K562 (cell line): ENCODE data around the gene RNF121. TPM values are rescaled to one million over a fixed set of nuclear protein-coding genes. Genes with fewer than 3 reads are reported as not detected.
A peak's percentile ranks its signal among the peaks of the same experiment; 100 is the strongest.

ENCODE experiments used
- ATAC-seq: fragments of 200-7000 bp; cut with Tn5 transposase; 3 replicates; pipeline ENCODE4 v1.9.1; 2020; ENCODE audit warnings: moderate library complexity
- Bru-seq: library from RNA; stranded (reverse); fragments of 400-500 nt; gene quantifications from one replicate; lab custom pipeline; 2021; lab: Mats Ljungman, UMichigan
- BruChase-seq, 2 experiments: library from RNA; stranded (reverse); fragments of 400-500 nt; gene quantifications; one replicate each; lab custom pipeline; 2021; lab: Mats Ljungman, UMichigan
- BruUV-seq: library from RNA; stranded (reverse); fragments of 400-500 nt; replicated peaks from 2 replicates; lab custom pipeline; 2021; lab: Mats Ljungman, UMichigan
- CTCF ChIA-PET: fragments of 300-600 bp; formaldehyde crosslinking; extraction: SDS; loops from one replicate; lab custom pipeline; 2021; ENCODE audit warnings: low intra/inter-chr PET ratio; lab: Yijun Ruan, JAX
- POLR2A ChIA-PET: fragments of 300-600, 350-650 bp; sonication (Branson Sonifier 250); formaldehyde crosslinking; extraction: SDS; loops from one replicate; lab custom pipeline; 2021; ENCODE audit warnings: antibody characterized with exemption, inconsistent platforms; lab: Yijun Ruan, JAX
- DNase-seq, 4 experiments: peaks; one replicate each; pipeline versions ENCODE4 v3.0.0 to v3.0.0-alpha.2; 2011 to 2018; ENCODE audit warnings: low spot score in 3 of 4, mixed read lengths in 3 of 4; ENCODE audit errors: extremely low read depth in 1 of 4
- FAIRE-seq: peaks from 2 replicates; lab custom pipeline; 2011; peaks lifted over from hg19 to GRCh38; lab: Jason Lieb, UNC
- H2AFZ ChIP-seq: 2 replicates; pipeline ENCODE4 v1.6.0; 2011; ENCODE audit warnings: low read depth, low read length, control low read depth, inconsistent platforms
- H3K27ac ChIP-seq: fragments of 200-600 bp; 3 replicates; pipeline ENCODE4 v1.8.0; 2011; ENCODE audit warnings: low read depth, mild to moderate bottlenecking, control low read depth, inconsistent platforms, low read length, moderate library complexity, mixed read lengths; ENCODE audit errors: extremely low read depth
- H3K27me3 ChIP-seq, 2 experiments: fragments of 300-600 bp in 1 of 2; 2 replicates in 1 of 2; 3 replicates in 1 of 2; pipeline versions ENCODE4 v1.6.0 to v1.8.0; 2011; ENCODE audit warnings: inconsistent platforms in 2 of 2, low read length in 2 of 2, mild to moderate bottlenecking in 1 of 2, mixed read lengths in 1 of 2, moderate library complexity in 1 of 2; ENCODE audit not compliant: control insufficient read depth in 2 of 2, insufficient read depth in 2 of 2
- H3K36me3 ChIP-seq: fragments of 300-600 bp; 3 replicates; pipeline ENCODE4 v1.8.0; 2011; ENCODE audit warnings: mild to moderate bottlenecking, low read length, inconsistent platforms; ENCODE audit not compliant: control insufficient read depth, insufficient read depth
- H3K4me1 ChIP-seq, 2 experiments: fragments of 200-600 bp in 1 of 2; replicated peaks in 1 of 2; 2 replicates in 1 of 2; 3 replicates in 1 of 2; pipeline versions ENCODE4 v1.5.1 to v1.8.0; 2011; ENCODE audit warnings: inconsistent platforms in 2 of 2, low read length in 2 of 2, mild to moderate bottlenecking in 1 of 2, mixed read lengths in 1 of 2, moderate library complexity in 1 of 2; ENCODE audit not compliant: control insufficient read depth in 2 of 2, insufficient read depth in 2 of 2
- H3K4me2 ChIP-seq: 2 replicates; pipeline ENCODE4 v1.6.1; 2011; ENCODE audit warnings: low read length, control low read depth, inconsistent platforms, mixed read lengths; ENCODE audit not compliant: insufficient read depth
- H3K4me3 ChIP-seq: fragments of 200-600 bp; sonication (generic), shearing (Covaris generic); 2 replicates; pipeline ENCODE4 v1.5.1; 2016; ENCODE audit warnings: control low read depth, inconsistent platforms
- H3K79me2 ChIP-seq: fragments of 200-600 bp; 3 replicates; pipeline ENCODE4 v1.8.0; 2011; ENCODE audit warnings: low read length, inconsistent platforms; ENCODE audit not compliant: control insufficient read depth, insufficient read depth
- H3K9ac ChIP-seq, 2 experiments: 2 replicates each; pipeline versions ENCODE4 v1.6.0 to v1.6.1; 2011; ENCODE audit warnings: low read depth in 2 of 2, low read length in 2 of 2, control low read depth in 1 of 2, inconsistent platforms in 1 of 2, mild to moderate bottlenecking in 1 of 2, mixed read lengths in 1 of 2; ENCODE audit not compliant: insufficient read depth in 1 of 2
- H3K9me1 ChIP-seq: one replicate; pipeline ENCODE4 v1.6.0; 2011; ENCODE audit warnings: inconsistent platforms, mild to moderate bottlenecking, low read length, moderate library complexity; ENCODE audit not compliant: control insufficient read depth, insufficient read depth
- H3K9me3 ChIP-seq: replicated peaks from 2 replicates; pipeline ENCODE4 v1.5.1; 2011; ENCODE audit warnings: low read depth, low read length, inconsistent platforms; ENCODE audit not compliant: control insufficient read depth, insufficient read depth
- H4K20me1 ChIP-seq: replicated peaks from 2 replicates; pipeline ENCODE4 v1.6.1; 2011; ENCODE audit warnings: low read length, inconsistent platforms, mixed read lengths; ENCODE audit not compliant: control insufficient read depth, insufficient read depth
- MCM3 ChIP-seq: fragments of 450-650 bp; IDR thresholded peaks from 2 replicates; pipeline ENCODE4 v1.6.1; 2016
- NKRF ChIP-seq: fragments of 450-650 bp; IDR thresholded peaks from 2 replicates; pipeline ENCODE4 v1.6.1; 2016; ENCODE audit warnings: borderline replicate concordance
- NR4A1 ChIP-seq, 2 experiments: fragments of 250-450 bp in 1 of 2; fragments of 450-650 bp in 1 of 2; sonication (Bioruptor Pico) in 1 of 2; IDR thresholded peaks; 2 replicates each; pipeline versions ENCODE4 v1.4.0 to v1.6.1; 2016 to 2020; ENCODE audit warnings: mild to moderate bottlenecking in 2 of 2, missing compliant biosample characterization in 1 of 2, missing genetic modification characterization in 1 of 2, moderate library complexity in 1 of 2
- NRF1 ChIP-seq, 2 experiments: fragments of 450-650 bp; IDR thresholded peaks in 1 of 2; conservative IDR thresholded peaks in 1 of 2; 2 replicates each; pipeline ENCODE4 v1.6.1; 2014; ENCODE audit warnings: mild to moderate bottlenecking in 2 of 2
- PKNOX1 ChIP-seq: fragments of 450-650 bp; IDR thresholded peaks from 2 replicates; pipeline ENCODE4 v1.6.1; 2016
- SIN3B ChIP-seq: fragments of 450-650 bp; IDR thresholded peaks from 2 replicates; pipeline ENCODE4 v1.6.1; 2017; ENCODE audit warnings: low read depth, mild to moderate bottlenecking, moderate library complexity
- TOE1 ChIP-seq, 2 experiments: fragments of 450-650 bp in 1 of 2; sonication (generic) in 1 of 2; formaldehyde crosslinking in 1 of 2; IDR thresholded peaks; 2 replicates each; pipeline versions ENCODE4 v1.7.1 to v1.8.0; 2016 to 2022; ENCODE audit warnings: borderline replicate concordance in 2 of 2, mild to moderate bottlenecking in 2 of 2, antibody characterized with exemption in 1 of 2, inconsistent platforms in 1 of 2, low read depth in 1 of 2, missing genetic modification reagents in 1 of 2, moderate library complexity in 1 of 2
- WGBS: fragments of 100-300 bp; shearing (Covaris generic); methylation state at CpG from one replicate; pipeline ENCODE4 v1.1.6; 2016; ENCODE audit warnings: low coverage, mixed read lengths; ENCODE audit not compliant: insufficient coverage; ENCODE audit errors: missing lambda C conversion rate; 5-methylcytosine and 5-hydroxymethylcytosine counted together
- in situ Hi-C: fragments of 300-500 bp; cut with MboI; formaldehyde crosslinking; loops from 4 replicates; pipeline ENCODE4 v1.15.0; 2018; ENCODE audit warnings: inconsistent platforms, mixed read lengths
- intact Hi-C: fragments of 100-400 bp; cut with micrococcal nuclease; formaldehyde crosslinking; loops from 2 replicates; pipeline ENCODE4 v1.14.2; 2022
- long read RNA-seq, 3 experiments: library from polyadenylated mRNA in 2 of 3; library from RNA in 1 of 3; unstranded in 2 of 3; stranded (forward) in 1 of 3; transcript quantifications; one replicate each; pipeline ENCODE4 v2.0.0, GENCODE V29; 2019 to 2022
- polyA minus RNA-seq, 3 experiments: library from RNA; depleted of rRNA, polyadenylated mRNA; stranded (reverse); fragments of >200 nt; gene quantifications; 2 replicates each; pipeline ENCODE4 v1.2.3, GENCODE V29; 2011
- polyA plus RNA-seq, 8 experiments: library from polyadenylated mRNA; depleted of rRNA in 4 of 8; stranded (reverse) in 5 of 8; unstranded in 3 of 8; fragments of >200 nt; fragmentation: Nextera tagmentation in 2 of 8; fragmentation: Illumina TruSeq in 1 of 8; extraction: Ambion mirVana in 2 of 8; extraction: Trizol in 1 of 8; gene quantifications; 2 replicates each; pipeline versions ENCODE4 v1.2.1 to v1.2.3, GENCODE V29; 2011 to 2014; ENCODE audit warnings: inconsistent platforms in 1 of 8, missing spikeins in 1 of 8
- total RNA-seq, 7 experiments: library from RNA; depleted of rRNA in 6 of 7; stranded (reverse); fragments of >200 nt in 6 of 7; fragmentation: Illumina TruSeq in 2 of 7; extraction: Trizol in 2 of 7; gene quantifications; 2 replicates each; pipeline versions ENCODE4 v1.2.1 to v1.2.3, GENCODE V29; 2011 to 2021; ENCODE audit warnings: low replicate concordance in 1 of 7

RNF121 gene
- 158 and 240 TPM in 2 replicates for total RNA-seq (2011; cell fraction: chromatin; rRNA removed; ENCODE audit: low replicate concordance)
- total RNA-seq (2011; cell fraction: nucleolus; rRNA removed), result 142 and 158 TPM in 2 replicates
- total RNA-seq (2011; cell fraction: nucleoplasm; rRNA removed), result 145 and 161 TPM in 2 replicates
- total RNA-seq (2014; rRNA removed), result 20.5 and 22.9 TPM in 2 replicates
- total RNA-seq (2014; rRNA removed; fragmentation: Illumina TruSeq; extraction: Trizol), result 16.9 and 17.9 TPM in 2 replicates
- total RNA-seq (2015; rRNA removed; fragmentation: Illumina TruSeq; extraction: Trizol), result 17.1 and 18.0 TPM in 2 replicates
- total RNA-seq (2021), result 30.9 and 32.4 TPM in 2 replicates
- 52.9 and 63.4 TPM in 2 replicates for polyA plus RNA-seq (2011; rRNA removed)
- polyA plus RNA-seq (2011; cell fraction: cytosol; rRNA removed), result 47.7 and 51.1 TPM in 2 replicates
- polyA plus RNA-seq (2011; cell fraction: nucleus; rRNA removed), result 109 and 124 TPM in 2 replicates
- 25.9 and 41.7 TPM in 2 replicates for polyA plus RNA-seq (2012)
- 30.6 and 32.0 TPM in 2 replicates for polyA plus RNA-seq (2014; fragmentation: Illumina TruSeq; extraction: Trizol)
- polyA plus RNA-seq (2014; fragmentation: Nextera tagmentation; extraction: Ambion mirVana), result 10 to 100 TPM in 1 of 2 experiments, 1 to 10 TPM in 1; 8.0 to 11.4 TPM
- 25.8 and 33.5 TPM in 2 replicates for polyA plus RNA-seq (2014; rRNA removed)
- 84.5 and 88.1 TPM in 2 replicates for polyA minus RNA-seq (2011; rRNA and poly(A)+ RNA removed)
- polyA minus RNA-seq (2011; cell fraction: cytosol; rRNA and poly(A)+ RNA removed), result 23.1 and 35.7 TPM in 2 replicates
- 42.8 and 64.2 TPM in 2 replicates for polyA minus RNA-seq (2011; cell fraction: nucleus; rRNA and poly(A)+ RNA removed)
- percentile 75 among the genes with signal in this experiment for Bru-seq, nascent RNA
- percentile 81 among the genes with signal in this experiment for BruChase-seq, experiment 1, labeled RNA remaining after a 2-hour chase
- BruChase-seq, experiment 2, labeled RNA remaining after a 6-hour chase, result percentile 76 among the genes with signal in this experiment
- long read RNA-seq, experiment 1, transcript RNF121-201 (9 exons, 2,625 nt), result major isoform, 26 of 42 reads
- long read RNA-seq, experiment 1, partial matches to known transcripts, result 8 of 42 reads
- long read RNA-seq, experiment 1, other reads (novel, unspliced or antisense), result 6 of 42 reads
- long read RNA-seq, experiment 2, transcript RNF121-201 (9 exons, 2,625 nt), result major isoform, 12 of 28 reads
- long read RNA-seq, experiment 2, partial matches to known transcripts, result 3 of 28 reads
- long read RNA-seq, experiment 2, other reads (novel, unspliced or antisense), result 7 of 28 reads
- long read RNA-seq, experiment 3, transcript RNF121-201 (9 exons, 2,625 nt), result major isoform, 10 of 17 reads
- long read RNA-seq, experiment 3, partial matches to known transcripts, result 2 of 17 reads
- long read RNA-seq, experiment 3, other reads (novel, unspliced or antisense), result 4 of 17 reads

DNA sequence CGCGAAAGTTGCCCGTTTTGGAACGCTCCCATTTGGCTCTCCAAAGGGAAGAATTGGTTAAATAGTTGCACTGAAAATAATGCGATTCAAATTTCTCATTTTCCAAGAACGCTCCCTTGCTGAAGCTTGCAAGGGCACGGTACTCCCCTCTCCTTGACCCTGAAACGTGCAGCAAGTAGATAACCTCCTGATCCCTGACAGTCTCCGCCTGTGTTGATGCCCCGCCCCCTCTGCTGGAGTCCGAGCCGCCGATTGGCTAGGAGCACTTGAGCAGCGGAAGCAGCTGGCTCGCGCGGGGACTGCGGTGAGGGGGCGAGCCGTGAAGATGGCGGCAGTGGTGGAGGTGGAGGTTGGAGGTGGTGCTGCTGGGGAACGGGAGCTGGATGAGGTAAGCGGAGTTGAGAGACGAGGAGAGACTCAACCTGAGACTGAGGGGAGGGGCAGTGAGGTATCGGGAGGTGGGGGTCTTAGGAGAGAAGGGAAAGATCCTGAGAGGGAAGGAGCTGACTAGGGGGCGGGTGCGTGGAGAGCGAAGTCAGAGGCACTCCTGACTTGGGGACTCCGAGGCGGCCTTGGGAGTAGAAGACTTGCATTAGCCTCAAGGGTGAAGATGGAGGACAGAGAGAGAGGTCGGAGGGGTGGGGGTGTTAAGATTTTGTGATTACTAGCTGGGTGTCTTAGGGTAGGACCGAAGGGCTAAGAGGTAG lies at the start of gene RNF121:
TSS of gene RNF121 (plus strand) at position 310 of the 707 bp plus-strand sequence. CDS start at position 326, 16 bp downstream.
- H3K4me2 ChIP-seq, result peak within 1 kb of the TSS; percentile 82
- DNase-seq, result peak; percentile 96 to 98 (median 96)
- no peaks in the 10 kb centered on the region for H3K27me3 ChIP-seq
- no TSS peak for BruUV-seq
- peak within 1 kb of the TSS; percentile 53 for H3K4me3 ChIP-seq
- peak within 1 kb of the TSS; percentile 99 for H3K27ac ChIP-seq
- peaks cover 69% of the 10 kb centered on the region for H3K79me2 ChIP-seq
- peaks cover 16% of the 10 kb centered on the region; the same call in 1 of the 2 replicates for H4K20me1 ChIP-seq
- no peaks in the 10 kb centered on the region for H3K9me1 ChIP-seq
- ATAC-seq, result peak; percentile 97
- POLR2A ChIA-PET, result interaction anchor here (0.7 to 6.9 kb wide), 9 partner anchors 9 to 183 kb away, joined by 3 to 55 read pairs (median 3); partner anchors contain the start of gene ANAPC15
- H3K4me1 ChIP-seq, result peaks cover 6 to 10% of the 10 kb centered on the region in 2 experiments; a peak in 2 of 5 replicates
- peak within 1 kb of the TSS; percentile 97 for H3K9ac ChIP-seq
- H3K9me3 ChIP-seq, result no peaks in the 10 kb centered on the region
- CTCF ChIA-PET, result no interaction called here
- WGBS, result under 1% methylated on average over 29 of the region's 32 CpGs
- FAIRE-seq, result no peak
- peak within 1 kb of the TSS; percentile 99 for H2AFZ ChIP-seq
- in situ Hi-C loops, result no loop called here
- peaks cover 21% of the 10 kb centered on the region; the same call in 2 of the 3 replicates for H3K36me3 ChIP-seq
- intact Hi-C loops, result no loop called here
- TF ChIP-seq SIN3B (peak; percentile 81), NKRF (peak; percentile 97), PKNOX1 (peak; percentile 76), MCM3 (no peak), NR4A1 (CRISPR knock-in tag; IDR thresholded peaks at IDR 0.05) (0 out of 2 replicates have a peak, but pooled peaks have one; percentile 48), NR4A1 (tag; IDR thresholded peaks at IDR 0.05) (no peak), TOE1 (IDR thresholded peaks at IDR 0.05; ENCODE audit: borderline replicate concordance) (peak; percentile 97), TOE1 (CRISPR knock-in tag; IDR thresholded peaks at IDR 0.05; ENCODE audit: borderline replicate concordance, low read depth) (no peak), NRF1 (conservative IDR thresholded peaks at IDR 0.05 in 1 of 2, IDR thresholded peaks at IDR 0.05 in 1 of 2) (peak; percentile 48 to 56; a peak in 3 of 4 replicates)
